Measurements from ENCODE around the gene SCP2D1. TPM values are rescaled to one million over a fixed set of nuclear protein-coding genes. Genes with fewer than 3 reads are reported as not detected.

The SCP2D1 gene
- total RNA-seq, 4 donors from 2014 or later = not detected

DNA sequence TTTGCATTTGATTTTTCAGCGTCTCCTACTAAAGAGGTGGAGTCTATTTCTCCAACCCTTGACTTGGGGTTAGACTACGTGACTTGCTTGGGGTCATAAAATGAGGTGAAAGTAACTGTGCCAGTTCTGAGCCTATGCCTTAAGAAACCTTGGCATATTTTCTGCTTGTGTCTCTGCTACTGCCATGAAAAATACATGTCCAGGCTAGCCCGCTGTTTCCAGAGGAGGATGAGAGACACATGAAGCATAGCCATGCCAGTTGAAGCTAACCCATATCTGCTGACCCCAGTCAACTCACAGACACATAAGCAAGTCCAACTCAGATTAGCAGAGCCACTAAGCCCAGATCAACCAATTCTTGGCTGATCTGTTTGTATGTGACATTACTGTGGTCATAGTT, 38.7 kb downstream of the SCP2D1 start:
- WGBS, 2 donors = 78 to 93% methylated on average over 3 of the region's 3 CpGs
- H3K27ac ChIP-seq = no peak overlapping the region
- H3K27me3 ChIP-seq = no peaks in the 10 kb centered on the region
- H3K4me3 ChIP-seq = no peak overlapping the region
- no peaks in the 10 kb centered on the region for H3K36me3 ChIP-seq
- H3K4me1 ChIP-seq = no peaks in the 10 kb centered on the region
- no peak for DNase-seq (ENCODE audit: low spot score in 2 of 2)
- TF ChIP-seq POLR2A (IDR thresholded peaks at IDR 0.05) (no peak), EP300 (IDR thresholded peaks at IDR 0.05) (no peak)
- TF ChIP-seq, protein P1, sequence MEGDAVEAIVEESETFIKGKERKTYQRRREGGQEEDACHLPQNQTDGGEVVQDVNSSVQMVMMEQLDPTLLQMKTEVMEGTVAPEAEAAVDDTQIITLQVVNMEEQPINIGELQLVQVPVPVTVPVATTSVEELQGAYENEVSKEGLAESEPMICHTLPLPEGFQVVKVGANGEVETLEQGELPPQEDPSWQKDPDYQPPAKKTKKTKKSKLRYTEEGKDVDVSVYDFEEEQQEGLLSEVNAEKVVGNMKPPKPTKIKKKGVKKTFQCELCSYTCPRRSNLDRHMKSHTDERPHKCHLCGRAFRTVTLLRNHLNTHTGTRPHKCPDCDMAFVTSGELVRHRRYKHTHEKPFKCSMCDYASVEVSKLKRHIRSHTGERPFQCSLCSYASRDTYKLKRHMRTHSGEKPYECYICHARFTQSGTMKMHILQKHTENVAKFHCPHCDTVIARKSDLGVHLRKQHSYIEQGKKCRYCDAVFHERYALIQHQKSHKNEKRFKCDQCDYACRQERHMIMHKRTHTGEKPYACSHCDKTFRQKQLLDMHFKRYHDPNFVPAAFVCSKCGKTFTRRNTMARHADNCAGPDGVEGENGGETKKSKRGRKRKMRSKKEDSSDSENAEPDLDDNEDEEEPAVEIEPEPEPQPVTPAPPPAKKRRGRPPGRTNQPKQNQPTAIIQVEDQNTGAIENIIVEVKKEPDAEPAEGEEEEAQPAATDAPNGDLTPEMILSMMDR (IDR thresholded peaks at IDR 0.05) = no peak
- no peaks in the 10 kb centered on the region for H3K9me3 ChIP-seq

DNA sequence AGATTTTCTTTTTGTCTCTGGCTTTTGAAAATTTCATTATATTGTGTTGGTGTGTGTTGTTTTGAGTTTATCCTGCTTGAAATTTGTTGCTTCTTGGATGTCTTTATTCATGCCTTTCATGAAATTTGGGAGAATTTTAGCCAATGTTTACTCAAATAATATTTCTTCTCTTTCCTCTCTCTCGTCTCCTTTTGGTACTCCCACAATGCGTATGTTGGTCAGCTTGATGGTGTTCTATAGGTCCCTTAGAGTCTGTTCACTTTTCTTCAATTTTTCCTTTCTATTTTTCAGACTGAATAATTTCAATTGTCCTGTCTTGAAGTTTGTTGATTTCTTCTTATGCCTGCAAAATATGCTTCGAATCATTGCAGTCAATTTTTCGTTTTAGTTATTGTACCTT, 39.6 kb downstream of the SCP2D1 start:
- H3K4me3 ChIP-seq = no peak overlapping the region
- 83% methylated on average over 4 of the region's 4 CpGs for WGBS, 2 donors

DNA sequence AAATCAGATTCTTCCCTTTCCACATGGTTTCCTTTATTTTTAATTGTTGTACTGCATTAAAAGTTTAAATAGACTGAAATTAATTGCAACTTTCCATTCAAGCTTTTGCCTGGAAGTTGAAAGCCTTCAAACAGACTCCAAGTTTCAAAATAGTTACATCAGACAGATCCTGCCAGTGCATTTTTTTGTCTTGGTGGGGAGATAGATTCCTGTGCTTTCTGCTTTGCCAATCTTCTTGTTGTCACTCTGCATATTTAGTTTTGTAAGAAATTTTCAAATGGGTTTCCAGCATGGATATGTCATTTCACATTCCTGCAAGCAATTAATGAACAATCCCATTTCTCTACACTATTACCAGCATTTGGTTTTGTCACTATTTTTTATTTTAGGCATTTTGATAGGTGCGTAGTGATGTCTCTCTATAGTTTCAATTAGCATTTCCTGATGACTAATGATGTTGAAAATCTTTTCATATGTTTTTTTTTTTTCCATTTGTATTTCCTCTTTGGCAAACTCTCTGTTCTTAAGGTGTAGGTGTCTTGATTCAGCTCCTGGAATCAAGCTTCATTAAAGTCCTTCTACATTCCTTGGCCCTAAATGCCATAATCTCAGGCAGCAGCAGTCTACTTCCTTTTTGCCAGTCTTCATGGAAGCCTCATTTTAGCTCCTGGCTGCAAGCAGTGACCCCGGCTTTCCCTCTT, 40.5 kb downstream of the SCP2D1 start:
- Histone ChIP-seq H3K27ac (no peak overlapping the region), H3K4me3 (no peak overlapping the region), H3K9me3 (no peaks in the 10 kb centered on the region), H3K36me3 (no peaks in the 10 kb centered on the region), H3K27me3 (no peaks in the 10 kb centered on the region), H3K4me1 (no peaks in the 10 kb centered on the region)
- DNase-seq (ENCODE audit: low spot score in 2 of 2) = no peak
- TF ChIP-seq EP300 (IDR thresholded peaks at IDR 0.05) (no peak), POLR2A (IDR thresholded peaks at IDR 0.05) (no peak)
- TF ChIP-seq, protein P1 (IDR thresholded peaks at IDR 0.05) = no peak
- WGBS, 2 donors = 94 to 96% methylated on average over 2 of the region's 2 CpGs

More for the DNA sequence above, 39.6 kb downstream of the SCP2D1 start:
- Histone ChIP-seq H3K4me1 (no peaks in the 10 kb centered on the region), H3K9me3 (no peaks in the 10 kb centered on the region), H3K36me3 (no peaks in the 10 kb centered on the region), H3K27ac (no peak overlapping the region), H3K27me3 (no peaks in the 10 kb centered on the region)
- DNase-seq (ENCODE audit: low spot score in 2 of 2) = no peak
- TF ChIP-seq, protein P1 (IDR thresholded peaks at IDR 0.05) = no peak
- TF ChIP-seq EP300 (IDR thresholded peaks at IDR 0.05) = no peak
- no peak for TF ChIP-seq POLR2A (IDR thresholded peaks at IDR 0.05)

DNA sequence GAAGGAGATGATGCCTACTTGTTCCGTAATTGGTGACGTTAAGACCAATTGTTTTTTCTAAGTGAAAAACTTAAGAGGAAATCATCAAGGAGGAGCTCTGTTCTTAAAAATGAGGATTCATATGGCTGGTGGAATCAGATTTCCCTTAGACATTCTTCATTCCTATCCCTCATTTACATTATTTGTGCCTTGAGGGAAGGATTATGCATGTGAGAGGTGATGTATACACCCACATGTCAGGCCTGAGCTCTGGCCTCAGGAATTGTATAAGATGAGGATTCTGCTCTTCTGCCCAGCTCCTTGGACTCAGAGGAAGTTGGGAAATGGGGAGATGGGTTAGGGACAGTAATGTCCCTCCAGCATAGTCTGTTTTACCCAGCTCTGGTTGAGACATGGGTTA, 42.3 kb downstream of the SCP2D1 start:
- DNase-seq (ENCODE audit: low spot score in 2 of 2) = no peak
- H3K27ac ChIP-seq = no peak overlapping the region
- H3K36me3 ChIP-seq = no peaks in the 10 kb centered on the region
- TF ChIP-seq, protein P1 (IDR thresholded peaks at IDR 0.05) = no peak
- TF ChIP-seq POLR2A (IDR thresholded peaks at IDR 0.05) (no peak), EP300 (IDR thresholded peaks at IDR 0.05) (no peak)
- no peaks in the 10 kb centered on the region for H3K27me3 ChIP-seq
- H3K4me3 ChIP-seq = no peak overlapping the region
- peaks cover 0 to 12% (median 0%) of the 10 kb centered on the region in 4 donors for H3K9me3 ChIP-seq
- H3K4me1 ChIP-seq = no peaks in the 10 kb centered on the region
- 80 to 87% methylated on average over 2 of the region's 2 CpGs for WGBS, 2 donors

DNA sequence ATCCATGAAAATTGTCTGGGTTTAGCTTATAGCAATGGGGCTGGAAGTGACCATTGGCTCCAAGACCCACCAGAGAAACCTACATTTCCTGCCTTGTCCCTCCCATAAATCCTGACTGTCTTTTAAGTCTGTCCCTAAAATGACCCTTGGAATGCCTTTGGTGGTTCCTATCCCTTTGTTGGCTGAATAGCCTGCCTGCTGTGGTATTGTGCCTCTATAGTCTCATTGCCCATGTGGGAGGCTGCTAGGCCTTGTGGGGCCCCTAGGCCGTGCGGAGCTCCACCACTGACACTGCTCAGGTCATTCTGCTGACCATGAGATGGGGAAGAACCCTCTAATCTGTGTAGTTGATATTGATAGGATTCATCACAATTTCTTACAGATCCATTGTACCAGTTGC, 43.3 kb downstream of the SCP2D1 start:
- Histone ChIP-seq H3K4me3 (no peak overlapping the region), H3K4me1 (no peaks in the 10 kb centered on the region), H3K27me3 (no peaks in the 10 kb centered on the region), H3K9me3 (peaks cover 0 to 16% (median 0%) of the 10 kb centered on the region in 4 donors), H3K36me3 (no peaks in the 10 kb centered on the region), H3K27ac (no peak overlapping the region)
- WGBS, 2 donors = 42 to 43% methylated on average over 2 of the region's 2 CpGs
- no peak for DNase-seq (ENCODE audit: low spot score in 2 of 2)
- TF ChIP-seq, protein P1 (IDR thresholded peaks at IDR 0.05) = no peak
- TF ChIP-seq POLR2A (IDR thresholded peaks at IDR 0.05) (no peak), EP300 (IDR thresholded peaks at IDR 0.05) (no peak)
